Gastroesophageal sphincter (tissue), 4 donors: ENCODE measurements around the gene MYRF. TPM values are rescaled to one million over a fixed set of nuclear protein-coding genes. Genes with fewer than 3 reads are reported as not detected.

Source experiments
- ATAC-seq: fragments of 150-250 bp; one replicate; pipeline ENCODE4 v1.9.1; 2016; ENCODE audit warnings: mild to moderate bottlenecking, moderate library complexity
- H3K27ac ChIP-seq, 4 donors: fragments of 200-600 bp; sonication (generic) in 3 of 4; 1 replicate in 3 of 4; 2 replicates in 1 of 4; pipeline ENCODE4 v1.5.1; 2016 to 2019
- H3K27me3 ChIP-seq: fragments of 200-600 bp; sonication (generic); one replicate; pipeline ENCODE4 v1.5.1; 2019
- H3K36me3 ChIP-seq, 2 donors: fragments of 200-600 bp; sonication (generic); one replicate each; pipeline ENCODE4 v1.5.1; 2019; ENCODE audit warnings: control low read depth in 1 of 2
- H3K4me1 ChIP-seq, 3 donors: fragments of 200-600 bp; sonication (generic); 1 replicate in 2 of 3; 2 replicates in 1 of 3; pipeline ENCODE4 v1.5.1; 2016 to 2019; ENCODE audit warnings: control low read depth in 2 of 3
- H3K4me3 ChIP-seq, 2 donors: fragments of 200-600 bp; sonication (generic); one replicate each; pipeline ENCODE4 v1.5.1; 2019; ENCODE audit warnings: mild to moderate bottlenecking in 1 of 2, moderate library complexity in 1 of 2
- H3K9me3 ChIP-seq, 3 donors: fragments of 200-600 bp; sonication (generic); one replicate each; pipeline ENCODE4 v1.5.1; 2017 to 2019; ENCODE audit warnings: control low read depth in 2 of 3
- CTCF ChIP-seq, 4 experiments: fragments of 200-600 bp in 2 of 4; fragments of 450-650 bp in 2 of 4; sonication (generic) in 1 of 4; IDR thresholded peaks; one replicate each; pipeline ENCODE4 v1.5.1; 2017 to 2019; ENCODE audit warnings: antibody characterized with exemption in 4 of 4, mild to moderate bottlenecking in 2 of 4, moderate library complexity in 2 of 4
- EP300 ChIP-seq: sonication (generic); formaldehyde crosslinking; IDR thresholded peaks from one replicate; pipeline ENCODE4 v1.6.1; 2017; ENCODE audit warnings: antibody characterized with exemption, mild to moderate bottlenecking
- POLR2A ChIP-seq, 2 donors: fragments of 450-650 bp; IDR thresholded peaks; one replicate each; pipeline ENCODE4 v1.6.1; 2017; ENCODE audit warnings: antibody characterized with exemption in 2 of 2, mild to moderate bottlenecking in 2 of 2, moderate library complexity in 1 of 2
- POLR2AphosphoS5 ChIP-seq: sonication (generic); formaldehyde crosslinking; IDR thresholded peaks from one replicate; pipeline ENCODE4 v1.6.1; 2017; ENCODE audit warnings: antibody characterized with exemption
- WGBS, 2 donors: methylation state at CpG; one replicate each; pipeline ENCODE4 v1.1.5; 2018; ENCODE audit warnings: low coverage in 1 of 2; 5-methylcytosine and 5-hydroxymethylcytosine counted together
- total RNA-seq, 4 donors: library from RNA; depleted of rRNA; stranded (reverse); fragments of >200 nt; gene quantifications; one replicate each; pipeline ENCODE4 v1.1.0, GENCODE V29; 2016

MYRF gene
- total RNA-seq, 4 donors from 2014 or later = 0.10 to 0.78 (median 0.19) TPM

- 56% methylated on average over 6 of the region's 23 CpGs; no CpG with 5 or more reads in 1 of the 2 donors for WGBS, 2 donors
- Histone ChIP-seq H3K27me3 (peaks cover 49% of the 10 kb centered on the region), H3K4me3 (no peak overlapping the region), H3K9me3 (no peaks in the 10 kb centered on the region), H3K27ac (no peak overlapping the region), H3K36me3 (no peaks in the 10 kb centered on the region), H3K4me1 (no peaks in the 10 kb centered on the region)
- TF ChIP-seq POLR2A (IDR thresholded peaks at IDR 0.05) = no peak
- TF ChIP-seq CTCF (IDR thresholded peaks at IDR 0.05) = no peak
- TF ChIP-seq EP300 = no peak
- no peak for TF ChIP-seq POLR2AphosphoS5
- no peak for ATAC-seq
These were observed 11.6 kb downstream of the MYRF start for GRCh38 chr11:61763930-61764605.

GRCh38 chr11:61764606-61765260, 12.3 kb downstream of the MYRF start:
- WGBS, 2 donors = no CpG with 5 or more reads among the region's 22 CpGs
- H3K27ac ChIP-seq = no peak overlapping the region
- TF ChIP-seq POLR2A (IDR thresholded peaks at IDR 0.05) = no peak
- TF ChIP-seq POLR2AphosphoS5 = no peak
- TF ChIP-seq EP300 = no peak
- no peak for TF ChIP-seq CTCF (IDR thresholded peaks at IDR 0.05)
- H3K9me3 ChIP-seq = no peaks in the 10 kb centered on the region
- H3K36me3 ChIP-seq = no peaks in the 10 kb centered on the region
- peaks cover 0 to 4% (median 0%) of the 10 kb centered on the region in 3 donors for H3K4me1 ChIP-seq
- ATAC-seq = no peak
- H3K27me3 ChIP-seq = peaks cover 49% of the 10 kb centered on the region
- H3K4me3 ChIP-seq = no peak overlapping the region

- no peak overlapping the region for H3K27ac ChIP-seq
- no peak for ATAC-seq
These were observed 13.3 kb downstream of the MYRF start for GRCh38 chr11:61765550-61766253.

GRCh38 chr11:61766353-61766841, 14.0 kb downstream of the MYRF start:
- Histone ChIP-seq H3K27ac (no peak overlapping the region), H3K36me3 (no peaks in the 10 kb centered on the region), H3K27me3 (peaks cover 41% of the 10 kb centered on the region), H3K9me3 (no peaks in the 10 kb centered on the region), H3K4me1 (peaks cover 0 to 6% (median 0%) of the 10 kb centered on the region in 3 donors), H3K4me3 (no peak overlapping the region)
- no peak for ATAC-seq
- WGBS, 2 donors = 39 to 83% methylated on average over 2 to 5 of the region's 13 CpGs
- no peak for TF ChIP-seq POLR2AphosphoS5
- no peak for TF ChIP-seq CTCF (IDR thresholded peaks at IDR 0.05)
- TF ChIP-seq EP300 = no peak

More at GRCh38 chr11:61765550-61766253, 13.3 kb downstream of the MYRF start:
- TF ChIP-seq POLR2A (IDR thresholded peaks at IDR 0.05) (no peak), EP300 (no peak), POLR2AphosphoS5 (no peak), CTCF (IDR thresholded peaks at IDR 0.05) (no peak)
- no CpG with 5 or more reads among the region's 26 CpGs for WGBS, 2 donors
- Histone ChIP-seq H3K27me3 (peaks cover 48% of the 10 kb centered on the region), H3K36me3 (no peaks in the 10 kb centered on the region), H3K4me1 (peaks cover 0 to 6% (median 0%) of the 10 kb centered on the region in 3 donors), H3K9me3 (no peaks in the 10 kb centered on the region), H3K4me3 (no peak overlapping the region)
